ENCODE data around the gene CUEDC1.

GRCh38 chr17:57902117-57902799 is 53.0 kb downstream of the CUEDC1 start:
- TF ChIP-seq, protein P1, sequence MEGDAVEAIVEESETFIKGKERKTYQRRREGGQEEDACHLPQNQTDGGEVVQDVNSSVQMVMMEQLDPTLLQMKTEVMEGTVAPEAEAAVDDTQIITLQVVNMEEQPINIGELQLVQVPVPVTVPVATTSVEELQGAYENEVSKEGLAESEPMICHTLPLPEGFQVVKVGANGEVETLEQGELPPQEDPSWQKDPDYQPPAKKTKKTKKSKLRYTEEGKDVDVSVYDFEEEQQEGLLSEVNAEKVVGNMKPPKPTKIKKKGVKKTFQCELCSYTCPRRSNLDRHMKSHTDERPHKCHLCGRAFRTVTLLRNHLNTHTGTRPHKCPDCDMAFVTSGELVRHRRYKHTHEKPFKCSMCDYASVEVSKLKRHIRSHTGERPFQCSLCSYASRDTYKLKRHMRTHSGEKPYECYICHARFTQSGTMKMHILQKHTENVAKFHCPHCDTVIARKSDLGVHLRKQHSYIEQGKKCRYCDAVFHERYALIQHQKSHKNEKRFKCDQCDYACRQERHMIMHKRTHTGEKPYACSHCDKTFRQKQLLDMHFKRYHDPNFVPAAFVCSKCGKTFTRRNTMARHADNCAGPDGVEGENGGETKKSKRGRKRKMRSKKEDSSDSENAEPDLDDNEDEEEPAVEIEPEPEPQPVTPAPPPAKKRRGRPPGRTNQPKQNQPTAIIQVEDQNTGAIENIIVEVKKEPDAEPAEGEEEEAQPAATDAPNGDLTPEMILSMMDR (IDR thresholded peaks at IDR 0.05), result no peak
- no peak for TF ChIP-seq POLR2A (IDR thresholded peaks at IDR 0.05)
- TF ChIP-seq POLR2AphosphoS5 (IDR thresholded peaks at IDR 0.05), result no peak

Data from prostate gland (tissue), 2 donors.